GM21447 (cell line): ENCODE data around the gene DCST2.
"Not testable (repeated sequence)": the region's sequence is repeated elsewhere in the genome, so short reads cannot be mapped to it uniquely, and the experiment has no call there.

Experiments used
- ATAC-seq: cut with Tn5 transposase; IDR thresholded peaks from one replicate; pipeline ENCODE4 v1.9.1; 2021; ENCODE audit not compliant: unreplicated experiment

The DCST2 gene

DNA sequence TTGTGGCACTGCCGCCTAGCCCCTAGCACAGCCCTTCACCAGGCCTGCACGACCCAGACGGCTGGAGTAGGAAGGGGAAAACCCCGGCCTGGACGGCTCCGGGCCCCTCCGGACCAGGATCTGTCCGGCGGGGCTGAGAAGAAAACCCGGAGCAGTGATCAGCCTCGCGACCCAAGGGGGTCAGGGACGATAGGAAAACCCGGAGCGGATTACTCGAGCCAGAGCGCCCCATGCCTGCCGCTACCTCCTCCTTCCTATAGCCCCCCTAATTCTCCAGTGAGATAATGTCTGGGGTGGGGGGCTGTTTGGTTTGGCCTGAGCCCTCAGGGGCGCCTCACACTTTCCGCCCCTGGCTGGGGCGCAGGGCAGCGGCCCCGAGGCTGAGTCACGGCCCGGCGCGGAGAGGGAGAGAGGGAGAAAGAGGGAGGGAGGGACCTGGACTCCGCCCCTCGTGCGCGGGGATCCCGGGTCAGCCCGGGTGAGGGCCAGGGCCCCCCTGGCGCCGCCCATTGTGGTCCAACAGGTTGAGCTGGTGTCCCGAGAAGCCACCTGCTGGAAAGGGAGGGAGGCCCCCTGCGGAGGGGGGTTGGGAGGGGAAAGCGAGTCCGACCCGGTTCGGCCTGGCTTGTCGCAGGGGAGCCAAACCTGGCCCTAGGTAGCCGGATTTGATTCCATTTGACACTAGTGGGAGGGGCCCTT lies 32.7 kb downstream of the DCST2 start:
- ATAC-seq, result peak; percentile 38

DNA sequence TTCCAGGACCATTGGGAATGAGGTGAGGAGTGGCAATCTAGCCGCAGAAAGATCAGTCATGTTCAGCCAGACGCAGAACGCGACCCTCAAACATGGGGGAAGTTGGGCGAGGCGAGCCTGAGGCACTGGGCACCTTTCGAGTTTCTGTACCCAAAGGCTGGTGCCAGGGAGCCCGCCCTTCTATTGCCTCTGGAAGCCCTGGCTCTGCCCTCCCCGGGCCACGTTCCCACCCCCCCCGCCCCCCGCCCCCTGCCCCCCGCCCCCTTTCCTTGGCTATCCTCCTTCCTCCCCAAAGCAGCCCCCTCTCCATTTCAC lies 33.2 kb downstream of the DCST2 start:
- no peak for ATAC-seq

DNA sequence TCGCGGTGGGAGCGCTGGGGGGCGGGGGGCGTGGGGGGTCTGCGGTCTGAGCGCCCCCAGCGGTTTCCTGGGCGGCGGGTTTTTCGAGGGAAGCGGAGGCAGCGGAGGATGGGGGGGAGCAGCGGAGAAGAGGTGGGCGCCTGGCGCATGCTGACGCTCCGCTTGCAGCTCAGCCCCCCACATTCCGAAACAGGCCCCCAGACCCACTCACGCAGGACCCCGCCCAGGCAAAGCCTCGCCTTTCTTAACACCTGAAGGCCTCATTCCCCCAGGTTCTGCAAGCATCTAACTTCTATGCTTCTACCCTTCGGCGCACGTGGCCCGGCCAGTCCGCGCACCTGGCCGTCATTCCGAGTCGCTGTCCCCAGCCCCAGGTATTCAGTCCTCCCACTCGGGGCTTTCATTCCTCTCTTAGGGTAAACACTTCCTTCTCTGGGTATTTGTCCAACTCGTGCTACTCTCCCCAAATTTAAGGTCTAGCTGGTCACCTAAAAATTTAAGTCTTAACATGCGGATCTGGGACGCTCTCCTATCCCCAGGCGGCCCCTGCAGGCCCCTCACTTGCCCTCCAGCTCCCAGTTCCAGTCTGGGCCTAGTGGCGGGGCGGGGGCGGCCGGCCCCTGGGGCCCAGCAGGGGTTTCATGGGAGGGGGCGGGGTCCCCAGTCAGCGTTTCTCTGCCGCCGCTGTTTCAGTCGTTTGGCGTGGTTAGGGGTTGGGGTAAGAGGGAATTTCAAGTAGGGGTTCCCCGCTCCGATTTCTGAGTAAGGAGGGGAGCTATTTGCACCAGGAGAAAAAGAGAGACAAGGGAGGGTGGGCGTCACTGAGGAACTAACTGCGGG lies 33.8 kb downstream of the DCST2 start:
- ATAC-seq, result no peak

DNA sequence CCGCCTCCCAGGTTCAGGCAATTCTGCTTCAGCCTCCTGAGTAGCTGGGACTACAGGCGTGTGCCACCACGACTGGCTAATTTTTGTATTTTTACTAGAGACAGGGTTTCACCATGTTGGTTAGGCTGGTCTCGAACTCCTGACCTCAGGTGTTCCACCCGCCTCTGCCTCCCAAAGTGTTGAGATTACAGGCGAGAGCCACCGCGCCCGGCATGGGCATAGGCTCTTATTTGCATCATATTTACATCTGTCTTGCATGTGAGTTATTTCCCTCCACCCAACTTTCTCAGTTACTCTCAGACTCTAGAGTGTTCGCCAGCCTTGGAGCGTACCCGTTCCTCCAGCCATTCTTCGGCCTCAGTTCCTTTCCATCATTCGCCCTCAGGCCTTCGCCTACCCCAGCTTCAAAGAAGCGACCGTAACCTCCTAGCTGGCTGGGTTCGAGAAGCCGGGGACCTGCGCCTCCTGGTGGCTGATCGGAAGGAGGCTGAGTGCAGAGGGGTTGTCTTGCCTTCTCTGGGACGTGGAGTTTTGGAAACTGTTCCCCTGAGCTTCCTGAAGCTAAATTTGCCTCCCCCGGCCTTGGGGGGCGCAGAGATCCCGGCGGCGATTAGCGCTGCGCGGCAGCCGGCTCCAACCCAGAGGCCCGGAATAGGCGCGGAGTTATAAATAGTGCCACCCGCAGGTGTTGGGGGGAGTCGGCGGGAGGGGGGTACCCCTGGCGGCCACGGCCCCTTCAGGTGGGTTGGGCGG lies 34.6 kb downstream of the DCST2 start:
- no peak for ATAC-seq

DNA sequence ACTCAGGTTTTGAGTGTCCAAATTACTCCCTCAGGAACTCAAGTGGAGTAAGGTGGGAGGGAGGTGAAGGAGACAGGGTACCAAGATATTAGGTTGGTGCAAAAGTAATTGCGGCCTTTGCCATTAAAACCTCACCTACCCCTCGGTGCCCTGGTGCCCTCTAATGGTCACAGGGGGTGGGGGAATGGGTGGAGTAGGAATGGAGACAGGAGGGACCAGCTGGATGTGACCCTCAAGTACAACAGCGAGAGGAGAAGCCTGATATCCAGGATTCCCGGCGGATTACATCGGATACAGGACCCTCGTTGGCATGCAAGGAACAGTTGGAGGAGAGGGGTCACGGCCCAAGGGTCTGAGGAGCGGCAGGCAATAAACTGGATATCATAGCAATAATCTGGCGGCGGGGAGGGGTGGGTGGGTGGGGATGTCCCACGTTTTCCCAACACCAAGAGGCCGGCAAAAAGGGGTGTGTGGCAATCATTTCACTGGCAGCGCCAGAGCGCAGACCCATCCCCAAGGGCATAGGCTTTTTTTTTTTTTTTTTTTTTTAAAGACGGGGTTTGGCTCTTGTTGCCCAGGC lies 35.3 kb downstream of the DCST2 start:
- no peak for ATAC-seq

DNA sequence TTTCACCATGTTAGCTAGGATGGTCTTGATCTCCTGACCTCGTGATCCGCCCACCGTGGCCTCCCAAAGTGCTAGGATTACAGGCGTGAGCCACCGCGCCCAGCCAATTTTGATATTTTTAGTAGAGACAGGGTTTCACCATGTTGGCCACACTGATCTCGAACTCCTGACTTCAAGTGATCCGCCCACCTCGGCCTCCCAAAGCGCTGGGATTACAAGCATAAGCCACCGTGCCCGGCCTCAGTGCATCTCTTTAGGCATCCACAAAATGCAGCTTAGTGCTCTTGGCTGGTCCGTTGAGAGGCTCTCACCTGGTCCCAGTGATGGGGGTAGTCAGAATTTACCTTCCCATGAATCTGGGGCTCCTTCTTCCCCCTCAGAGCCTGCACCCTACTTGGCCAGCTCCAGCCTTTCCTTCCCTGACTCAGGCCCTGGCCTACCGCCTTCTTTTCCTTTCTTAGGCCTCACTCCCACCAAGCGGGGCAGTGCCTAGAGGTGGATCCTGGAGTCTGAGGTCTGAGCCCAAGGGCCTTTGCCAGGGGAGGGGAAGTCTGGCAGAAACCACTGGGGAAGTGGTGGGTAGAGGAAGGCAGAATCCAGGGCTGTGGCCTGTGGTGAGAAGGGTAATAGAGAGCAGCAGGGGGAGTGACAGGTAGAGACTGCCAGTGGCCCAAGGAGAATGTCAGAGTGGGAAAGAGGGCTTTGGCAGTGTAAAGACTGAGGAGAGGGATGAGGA lies 36.4 kb downstream of the DCST2 start:
- no peak for ATAC-seq

DNA sequence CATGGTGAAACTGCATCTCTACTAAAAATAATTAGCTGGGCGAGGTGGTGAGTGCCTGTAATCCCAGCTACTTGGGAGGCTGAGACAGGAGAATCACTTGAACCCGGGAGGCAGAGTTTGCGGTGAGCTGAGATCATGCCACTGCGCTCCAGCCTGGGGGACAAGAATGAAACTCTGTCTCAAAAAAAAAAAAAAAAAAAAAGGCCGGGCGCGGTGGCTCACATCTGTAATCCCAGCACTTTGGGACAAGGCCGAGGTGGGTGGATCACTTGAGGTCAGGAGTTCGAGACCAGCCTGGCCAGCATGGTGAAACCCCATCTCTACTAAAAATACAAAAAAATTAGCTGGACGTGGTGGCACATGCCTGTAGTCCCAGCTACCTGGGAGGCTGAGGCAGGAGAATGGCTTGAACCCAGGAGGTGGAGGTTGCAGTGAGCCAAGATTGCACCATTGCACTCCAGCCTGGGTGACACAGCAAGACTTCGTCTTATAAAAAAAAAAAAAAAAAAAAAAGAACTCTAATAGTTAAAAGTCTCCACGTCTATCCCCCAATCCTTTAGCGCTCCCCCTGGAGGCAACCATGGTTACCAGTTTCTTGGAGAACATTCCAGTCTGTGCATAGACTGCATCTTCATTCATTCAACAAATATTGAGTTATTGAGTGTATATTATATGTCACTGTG lies 38.1 kb downstream of the DCST2 start:
- not testable (repeated sequence) for ATAC-seq

DNA sequence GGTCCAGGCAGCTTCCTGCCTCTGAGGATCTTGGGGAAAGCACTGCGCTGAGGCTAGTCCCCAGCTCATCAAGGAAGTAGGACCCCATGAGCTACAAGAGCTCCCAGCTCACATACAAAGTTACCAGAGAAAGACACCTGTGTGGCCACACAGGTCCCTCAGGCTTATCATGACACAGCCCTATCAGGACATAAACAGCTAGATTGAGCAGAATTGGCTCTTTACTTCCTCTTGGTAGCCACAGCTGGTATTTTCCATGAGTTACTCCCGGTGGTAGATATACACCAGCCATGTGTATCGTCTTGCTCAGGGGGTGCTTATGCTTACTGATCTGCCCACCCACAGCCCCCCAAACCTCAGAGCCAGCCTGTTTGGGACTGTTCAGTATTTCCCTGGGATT lies 39.0 kb downstream of the DCST2 start:
- no peak for ATAC-seq

DNA sequence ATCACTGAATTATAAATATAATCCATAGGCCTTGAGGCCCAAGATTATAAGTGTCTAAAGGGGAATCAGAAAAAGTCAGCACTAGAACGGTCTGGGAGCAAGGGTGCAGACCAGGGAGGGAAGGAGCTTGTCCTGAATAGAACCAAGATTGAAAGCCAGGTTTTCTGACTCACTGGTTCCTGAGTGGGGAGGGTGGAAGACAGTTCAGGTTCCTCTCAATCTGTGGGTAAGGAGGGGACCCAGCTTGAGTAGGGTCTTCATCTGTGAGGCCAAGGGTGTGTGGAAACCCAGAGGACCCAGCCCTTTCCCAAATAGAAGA lies 39.4 kb downstream of the DCST2 start:
- no peak for ATAC-seq

DNA sequence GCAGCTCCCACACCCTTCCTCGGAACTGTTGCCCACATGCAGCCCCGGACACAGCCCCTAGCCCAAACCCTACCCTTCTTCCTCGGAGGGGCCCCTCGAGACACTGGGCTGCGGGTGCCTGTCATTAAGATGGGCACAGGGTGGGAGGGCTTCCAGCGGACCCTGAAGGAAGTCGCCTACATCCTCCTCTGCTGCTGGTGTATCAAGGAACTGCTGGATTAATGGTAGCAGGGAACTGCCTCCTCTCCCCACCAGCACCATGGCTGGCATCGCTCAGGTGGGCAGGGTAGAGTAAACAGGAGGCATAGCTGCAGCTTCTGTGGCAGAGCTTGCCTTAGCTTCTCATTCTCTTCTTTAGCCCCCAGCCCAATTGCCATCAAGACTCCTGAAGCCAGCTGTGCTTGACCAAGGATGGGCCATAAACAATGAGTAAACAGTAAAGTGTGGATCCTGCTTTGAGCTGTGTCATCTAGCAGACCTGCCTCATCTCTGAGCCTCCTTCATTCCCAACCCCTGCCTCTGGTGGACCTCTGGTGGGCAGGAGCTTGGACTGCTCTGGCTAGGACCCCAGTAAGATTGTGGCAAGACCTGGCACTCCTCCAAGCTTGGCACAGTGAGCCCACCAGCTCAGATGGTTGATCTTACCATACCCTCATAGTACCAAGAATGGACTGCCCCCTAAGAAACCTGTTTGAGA lies 39.9 kb downstream of the DCST2 start, which contains the start of gene LENEP:
LENEP (plus strand) TSS at position 15 of the 697 bp plus-strand sequence; CDS start at position 37, 22 bp downstream.
- ATAC-seq, result no peak

DNA sequence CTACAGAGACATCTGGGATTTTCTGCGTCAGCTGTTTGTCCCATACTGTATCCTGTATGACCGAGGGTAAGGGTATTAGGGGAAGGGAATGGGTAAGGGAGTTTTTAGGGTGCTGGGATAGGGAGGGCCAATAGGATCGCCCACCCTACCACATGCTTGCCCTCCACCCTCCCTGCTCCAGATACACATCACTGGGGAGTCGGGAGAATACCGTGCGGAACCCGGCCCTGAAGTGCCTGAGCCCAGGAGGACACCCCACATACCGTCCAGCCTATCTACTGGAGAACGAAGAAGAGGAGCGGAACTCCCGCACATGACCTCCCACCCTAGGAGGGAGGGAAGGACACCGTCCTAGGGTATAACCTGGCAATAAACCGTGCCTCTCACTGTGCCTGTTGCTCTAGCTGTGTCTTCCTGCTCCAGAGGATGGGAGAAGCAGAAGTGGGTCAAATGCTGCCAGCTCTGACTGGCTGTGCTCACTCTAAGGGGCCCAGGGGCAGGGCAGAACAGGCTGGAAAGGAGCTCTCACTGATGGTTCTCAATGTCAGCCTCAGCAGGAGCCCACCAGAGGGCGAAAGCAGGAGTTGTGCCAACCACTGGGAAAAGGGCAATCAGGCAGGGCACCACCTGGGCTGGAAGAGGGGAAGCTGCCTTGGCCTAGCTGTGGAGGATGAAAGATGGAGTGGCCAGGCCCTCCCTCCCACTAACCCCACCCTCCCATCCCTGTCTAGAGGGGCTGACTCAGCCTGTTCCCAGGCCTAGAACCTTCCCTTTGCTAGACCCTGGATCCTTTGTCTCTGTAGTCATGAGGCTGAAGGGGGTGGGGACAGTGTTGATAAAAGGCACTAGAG lies 40.6 kb downstream of the DCST2 start:
- no peak for ATAC-seq

DNA sequence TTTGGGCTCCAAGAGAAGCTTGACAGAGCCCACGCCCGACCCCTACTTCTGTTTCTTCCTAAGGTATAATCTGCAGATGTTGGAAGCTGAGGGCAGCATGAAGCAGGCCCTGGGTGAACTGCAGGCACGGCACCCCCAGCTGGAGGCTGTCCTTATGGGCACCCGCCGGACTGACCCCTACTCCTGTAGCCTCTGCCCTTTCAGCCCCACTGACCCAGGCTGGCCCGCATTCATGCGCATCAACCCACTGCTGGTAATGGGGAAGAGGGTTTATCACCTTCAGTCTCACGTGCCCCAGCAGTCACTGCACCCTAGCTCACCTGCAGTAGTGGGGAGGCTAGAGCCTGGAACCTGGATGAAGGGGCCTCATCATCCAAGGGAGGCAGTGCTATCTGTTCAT lies 43.3 kb downstream of the DCST2 start:
- no peak for ATAC-seq

DNA sequence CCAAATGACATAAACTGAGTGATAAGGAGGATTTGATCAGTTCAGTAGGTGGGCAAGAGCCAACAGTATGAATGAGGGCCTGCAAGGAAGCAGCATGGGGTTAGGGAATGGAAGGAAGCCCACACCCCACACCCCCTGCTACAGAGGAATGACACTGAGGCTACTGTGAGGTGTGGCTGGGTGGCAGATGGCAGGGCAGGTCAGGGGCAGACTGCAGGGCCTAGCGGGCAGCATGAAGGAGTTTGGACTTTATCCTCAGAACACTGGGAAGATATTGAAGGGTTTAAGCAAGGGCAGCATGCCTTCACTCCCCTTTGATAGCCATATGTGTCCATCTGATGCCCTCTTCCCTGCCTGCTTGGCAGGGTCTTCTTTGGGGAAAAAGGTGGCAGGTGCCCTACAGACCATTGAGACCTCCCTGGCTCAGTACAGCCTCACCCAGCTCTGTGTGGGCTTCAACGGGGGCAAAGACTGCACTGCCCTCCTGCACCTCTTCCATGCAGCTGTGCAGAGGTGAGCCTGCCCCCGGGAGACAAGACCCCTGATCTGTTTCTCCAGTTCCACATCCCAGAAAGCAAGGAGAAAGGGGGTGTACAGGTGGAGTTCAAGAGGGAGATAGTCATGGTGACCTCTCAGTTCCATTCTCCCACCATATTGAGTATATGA lies 44.3 kb downstream of the DCST2 start:
- ATAC-seq, result no peak

DNA sequence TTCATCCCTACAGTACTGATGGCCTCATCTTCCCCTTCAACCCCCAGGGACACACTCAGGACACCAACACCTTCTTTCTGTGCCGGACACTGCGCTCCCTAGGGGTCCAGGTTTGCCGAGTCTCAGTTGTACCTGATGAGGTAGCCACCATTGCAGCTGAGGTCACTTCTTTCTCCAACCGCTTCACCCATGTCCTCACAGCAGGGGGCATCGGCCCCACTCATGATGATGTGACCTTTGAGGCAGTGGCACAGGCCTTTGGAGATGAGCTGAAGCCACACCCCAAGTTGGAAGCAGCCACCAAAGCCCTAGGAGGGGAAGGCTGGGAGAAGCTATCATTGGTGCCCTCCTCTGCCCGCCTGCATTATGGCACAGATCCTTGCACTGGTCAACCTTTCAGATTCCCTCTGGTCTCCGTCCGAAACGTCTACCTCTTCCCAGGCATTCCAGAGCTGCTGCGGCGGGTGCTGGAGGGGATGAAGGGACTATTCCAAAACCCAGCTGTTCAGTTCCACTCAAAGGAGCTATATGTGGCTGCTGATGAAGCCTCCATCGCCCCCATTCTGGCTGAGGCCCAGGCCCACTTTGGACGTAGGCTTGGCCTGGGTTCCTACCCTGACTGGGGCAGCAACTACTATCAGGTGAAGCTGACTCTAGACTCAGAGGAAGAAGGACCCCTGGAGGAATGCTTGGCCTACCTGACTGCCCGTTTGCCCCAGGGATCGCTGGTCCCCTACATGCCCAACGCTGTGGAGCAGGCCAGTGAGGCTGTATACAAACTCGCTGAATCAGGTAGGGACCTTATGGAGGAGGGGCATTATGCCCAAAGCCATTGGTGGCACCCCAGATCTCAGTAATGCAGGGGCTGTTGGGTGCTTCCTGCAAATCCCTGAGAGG lies 45.3 kb downstream of the DCST2 start:
- ATAC-seq, result no peak

DNA sequence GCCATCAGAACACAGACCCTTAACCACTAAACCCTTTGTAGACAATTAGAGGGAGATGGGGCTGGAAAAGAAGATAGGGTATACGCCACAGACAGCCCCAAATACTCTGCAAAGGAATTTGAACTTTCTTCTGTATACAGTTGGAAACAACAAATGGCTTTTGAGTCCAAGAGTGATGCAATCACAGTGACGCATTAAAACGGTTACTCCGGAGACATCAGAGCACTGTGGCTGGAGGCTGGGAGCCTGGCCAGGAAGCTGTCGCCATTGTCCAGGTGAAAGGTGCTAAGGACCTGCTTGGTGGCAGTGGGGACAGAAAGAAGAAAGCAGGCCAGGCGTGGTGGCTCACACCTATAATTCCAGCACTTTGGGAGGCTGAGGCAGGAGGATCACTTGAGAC lies 46.3 kb downstream of the DCST2 start:
- no peak for ATAC-seq

DNA sequence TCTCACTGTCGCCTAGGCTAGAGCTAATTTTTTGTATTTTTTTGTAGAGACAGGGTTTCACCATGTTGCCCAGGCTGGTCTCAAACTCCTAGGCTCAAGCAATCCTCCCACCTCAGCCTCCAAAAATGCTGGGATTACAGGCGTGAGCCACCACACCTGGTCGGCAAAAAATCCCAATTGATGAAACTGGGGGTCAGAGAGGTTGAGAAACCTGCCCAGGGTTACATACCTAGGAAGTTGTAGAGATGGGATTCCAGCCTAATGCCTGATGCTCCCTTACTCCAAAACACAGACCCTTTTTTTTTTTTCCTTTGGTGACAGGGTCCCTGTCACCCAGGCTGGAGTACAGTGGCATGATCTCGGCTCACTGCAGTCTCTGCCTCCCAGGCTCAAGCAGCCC lies 46.8 kb downstream of the DCST2 start:
- not testable (repeated sequence) for ATAC-seq

DNA sequence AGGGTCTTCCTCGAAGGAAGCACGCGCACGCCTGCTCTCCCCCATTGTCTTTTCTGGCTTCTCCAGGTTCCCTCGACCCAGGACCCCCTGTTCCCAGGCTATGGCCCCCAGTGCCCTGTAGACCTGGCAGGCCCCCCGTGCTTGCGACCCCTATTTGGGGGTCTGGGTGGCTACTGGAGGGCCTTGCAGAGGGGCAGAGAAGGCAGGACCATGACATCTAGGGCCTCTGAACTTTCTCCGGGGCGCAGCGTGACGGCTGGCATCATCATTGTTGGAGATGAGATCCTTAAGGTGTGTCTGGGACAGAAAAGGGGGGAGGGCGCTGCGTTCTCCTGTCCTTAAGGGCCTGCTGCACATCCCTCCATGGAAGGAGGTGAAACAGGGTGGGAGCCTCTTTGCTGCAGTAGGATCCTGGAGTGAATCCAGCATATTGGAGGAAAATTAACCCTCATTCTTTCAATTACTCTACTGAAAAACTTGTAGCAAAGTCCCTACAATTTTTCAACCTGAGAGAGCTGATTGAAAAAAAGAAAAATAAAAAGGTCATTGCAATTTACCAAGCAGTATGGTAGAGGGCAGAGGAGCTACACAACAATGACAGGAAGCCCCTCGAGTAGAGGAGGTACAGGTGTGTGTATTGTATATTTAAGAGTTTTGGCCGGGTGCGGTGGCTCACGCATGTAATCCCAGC lies 49.7 kb downstream of the DCST2 start:
- ATAC-seq, result no peak
